C1 segment of cervical spinal cord (tissue), 14 donors: ENCODE results near the gene KLHDC4.

Experiments used
- DNase-seq, 14 donors: peaks; one replicate each; lab custom pipeline; 2025; lab: John Stamatoyannopoulos, UW

The KLHDC4 gene

DNA sequence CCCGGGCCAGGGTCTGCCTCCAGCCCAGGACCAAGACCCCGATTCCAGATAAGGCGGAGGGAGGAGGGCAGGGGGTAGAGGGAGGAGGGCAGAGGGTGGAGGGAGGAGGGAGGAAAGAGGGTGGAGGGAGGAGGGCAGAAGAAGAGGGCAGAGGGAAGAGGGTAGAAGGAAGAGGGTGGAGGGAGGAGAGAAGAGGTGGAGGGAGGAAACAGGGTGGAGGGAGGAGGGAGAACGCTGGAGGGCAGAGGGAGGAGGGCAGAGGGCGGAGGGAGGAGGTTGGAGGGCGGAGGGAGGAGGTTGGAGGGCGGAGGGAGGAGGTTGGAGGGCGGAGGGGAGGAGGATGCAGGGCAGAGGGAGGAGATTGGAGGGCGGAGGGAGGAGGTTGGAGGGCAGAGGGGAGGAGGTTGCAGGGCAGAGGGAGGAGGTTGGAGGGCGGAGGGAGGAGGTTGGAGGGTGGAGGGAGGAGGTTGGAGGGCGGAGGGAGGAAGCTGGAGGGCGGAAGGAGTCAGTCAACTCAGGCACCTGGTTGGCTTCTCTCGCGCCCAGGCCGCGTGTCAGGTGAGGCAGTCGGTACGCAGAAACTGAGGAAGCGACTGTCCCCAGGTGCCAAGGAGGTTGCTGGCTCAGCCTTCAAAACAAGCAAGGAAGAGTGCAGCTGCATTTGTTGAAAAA, 65.2 kb downstream of the KLHDC4 start:
- no peak for DNase-seq

- DNase-seq = no peak
Observed at GRCh38 chr16:87698676-87699199, 67.0 kb downstream of the KLHDC4 start.

DNA sequence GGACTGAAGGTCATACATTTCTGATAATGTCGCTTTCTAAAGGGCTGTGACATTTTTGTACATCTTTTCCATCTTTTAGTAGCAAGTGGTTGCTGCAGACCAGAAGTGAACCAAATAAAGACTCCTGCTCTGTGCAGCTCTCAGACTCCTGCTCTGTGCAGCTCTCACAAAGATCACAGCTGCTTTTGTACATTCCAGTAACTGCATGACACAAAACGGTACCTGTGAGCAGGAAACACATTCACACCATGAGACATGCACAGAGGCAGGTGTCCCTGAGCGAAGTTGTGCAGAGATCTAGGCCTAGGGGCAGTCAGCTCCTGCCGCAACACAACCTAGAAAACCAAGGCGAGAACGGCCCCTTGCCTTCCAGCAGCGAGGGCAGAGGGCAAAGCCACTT, 67.5 kb downstream of the KLHDC4 start:
- no peak for DNase-seq

DNA sequence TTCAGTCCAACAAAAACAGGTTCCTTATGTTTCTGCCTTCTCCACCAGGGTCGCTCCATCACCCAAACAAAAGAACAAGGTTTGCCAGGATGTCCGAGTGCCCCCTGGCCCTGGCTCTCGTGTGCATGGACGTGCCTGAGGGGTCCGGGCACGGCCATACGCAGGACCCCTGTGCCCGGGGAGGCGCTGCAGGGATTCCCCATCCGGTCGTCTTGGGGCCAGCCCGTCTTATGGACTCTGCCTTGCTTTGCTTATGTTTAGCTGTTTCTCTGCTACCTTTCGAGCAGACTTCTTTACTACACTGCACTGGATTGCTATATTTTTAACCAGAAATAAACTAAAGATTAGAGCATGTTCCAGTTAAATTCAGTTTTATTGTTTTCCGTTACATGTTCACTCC, 68.0 kb downstream of the KLHDC4 start:
- no peak for DNase-seq

DNA sequence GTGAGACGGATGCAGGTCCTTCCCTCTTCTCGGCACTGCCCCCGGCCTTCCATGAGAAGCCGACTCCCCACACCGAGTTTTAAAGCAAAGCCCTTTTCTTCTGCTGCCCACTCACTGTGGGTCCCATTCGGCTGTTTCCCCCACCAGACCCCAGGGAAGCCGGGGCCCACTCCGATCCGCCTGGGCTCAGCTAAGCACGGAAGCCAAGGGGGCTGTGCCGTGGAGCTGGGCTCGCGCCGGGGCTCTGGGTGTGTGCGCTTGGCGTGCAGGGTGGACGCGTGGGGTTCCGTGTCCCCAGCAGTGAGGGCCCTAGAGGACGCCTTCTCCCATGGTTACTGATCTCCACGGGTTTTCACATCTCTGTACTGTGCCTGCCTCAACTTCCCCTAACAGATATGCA, 68.5 kb downstream of the KLHDC4 start:
- no peak for DNase-seq

DNA sequence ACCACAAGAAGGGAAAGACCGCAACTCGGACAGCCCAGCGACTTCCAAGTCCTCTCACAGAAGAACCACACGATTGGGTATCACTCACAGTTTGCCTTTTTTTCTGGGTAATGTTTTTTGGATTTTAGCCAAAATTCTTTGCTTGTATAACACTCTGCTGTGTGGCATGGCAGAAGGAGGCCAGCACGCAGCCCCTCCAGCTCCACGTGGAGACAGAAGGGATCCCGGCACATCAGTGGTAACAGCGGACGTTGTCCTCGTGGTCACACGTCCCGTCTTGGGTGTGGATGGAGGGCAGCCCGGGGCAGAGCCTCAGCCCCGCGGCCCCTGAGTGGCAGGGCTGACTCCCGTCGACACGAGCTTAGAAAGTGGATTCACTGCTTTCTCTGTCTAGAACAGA, 69.1 kb downstream of the KLHDC4 start:
- no peak for DNase-seq

GRCh38 chr16:87695534-87695933, 70.3 kb downstream of the KLHDC4 start:
- no peak for DNase-seq

GRCh38 chr16:87694441-87695125, 71.2 kb downstream of the KLHDC4 start:
- DNase-seq = peak in 1 of 14 donors; percentile 34

DNA sequence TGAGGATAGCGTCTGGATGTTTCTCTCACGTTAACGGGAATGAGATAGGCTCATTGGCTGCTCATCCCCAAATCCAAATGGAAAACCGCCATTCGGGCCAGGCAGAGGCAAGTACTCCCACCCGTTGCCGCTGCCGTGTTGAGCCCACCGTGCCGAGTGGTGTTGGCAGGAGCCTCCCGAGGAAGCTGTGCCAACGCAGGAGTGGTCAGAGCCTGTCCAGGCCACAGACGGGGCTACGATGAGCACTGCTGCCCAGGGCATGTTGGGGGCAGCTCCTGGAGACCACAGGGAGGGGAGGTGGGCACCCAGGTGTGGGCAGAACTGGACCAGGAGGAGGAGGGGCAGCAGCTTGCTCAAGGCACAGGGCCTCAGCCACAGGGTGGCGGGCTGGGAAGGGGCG, 72.0 kb downstream of the KLHDC4 start:
- DNase-seq = no peak

DNA sequence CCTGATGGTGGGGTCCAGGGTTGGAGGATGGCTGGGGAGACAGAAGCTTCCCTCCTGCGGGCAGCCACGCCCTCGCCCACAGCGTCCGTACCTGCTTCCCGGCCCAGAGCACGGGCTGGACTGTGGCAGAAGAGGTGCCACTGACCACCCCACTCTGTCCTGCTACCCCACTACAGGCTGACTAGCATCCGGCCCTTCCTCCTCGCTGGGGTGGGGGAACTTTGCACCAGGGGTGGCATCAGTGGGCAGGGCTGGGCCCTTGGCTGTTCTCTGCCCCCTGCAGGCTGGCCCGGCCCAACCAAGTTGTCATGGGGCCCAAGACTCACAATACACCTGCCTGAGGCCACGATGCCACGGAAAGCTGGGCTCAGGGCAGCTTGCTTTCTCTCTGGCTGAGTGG, 73.0 kb downstream of the KLHDC4 start:
- DNase-seq = no peak

DNA sequence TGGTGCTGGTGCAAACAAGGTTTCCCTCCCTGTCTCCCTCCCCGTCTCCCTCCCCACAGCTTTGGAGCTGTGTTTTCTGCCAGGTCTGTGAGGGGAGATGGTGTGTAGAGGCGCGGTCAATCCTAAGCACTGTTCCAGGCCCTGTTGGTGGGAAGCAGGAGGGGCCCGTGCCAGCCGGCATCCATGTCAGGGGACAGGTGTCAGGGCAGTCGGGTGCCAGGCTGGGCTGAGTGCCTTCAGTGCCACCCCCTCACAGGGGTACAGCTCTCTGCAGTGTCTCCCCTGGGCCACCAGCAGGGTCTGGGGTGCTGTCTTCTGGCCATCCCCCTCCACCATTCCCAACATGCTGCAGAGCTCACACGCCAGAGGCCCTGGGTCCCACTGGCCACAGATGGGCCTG, 73.6 kb downstream of the KLHDC4 start:
- peak in 1 of 14 donors; percentile 54 for DNase-seq

- no peak for DNase-seq
Observed at GRCh38 chr16:87691686-87692079, 74.1 kb downstream of the KLHDC4 start.

GRCh38 chr16:87690911-87691685, 74.7 kb downstream of the KLHDC4 start:
- no peak for DNase-seq

DNA sequence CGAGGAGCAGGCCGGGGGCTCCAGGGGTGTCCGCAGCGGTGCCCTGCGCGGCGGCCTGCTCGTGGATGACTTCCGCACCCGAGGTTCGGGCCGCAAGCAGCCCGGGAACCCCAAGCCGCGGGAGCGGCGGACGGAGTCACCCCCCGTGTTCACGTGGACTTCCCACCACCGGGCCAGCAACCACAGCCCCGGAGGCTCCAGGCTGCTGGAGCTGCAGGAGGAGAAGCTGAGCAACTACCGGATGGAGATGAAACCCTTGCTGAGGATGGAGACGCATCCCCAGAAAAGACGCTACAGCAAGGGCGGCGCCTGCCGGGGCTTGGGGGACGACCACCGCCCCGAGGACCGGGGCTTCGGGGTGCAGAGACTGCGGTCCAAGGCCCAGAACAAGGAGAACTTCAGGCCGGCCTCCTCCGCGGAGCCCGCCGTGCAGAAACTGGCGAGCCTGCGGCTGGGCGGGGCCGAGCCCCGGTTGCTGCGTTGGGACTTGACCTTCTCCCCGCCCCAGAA, 75.8 kb downstream of the KLHDC4 start:
- no peak for DNase-seq

DNA sequence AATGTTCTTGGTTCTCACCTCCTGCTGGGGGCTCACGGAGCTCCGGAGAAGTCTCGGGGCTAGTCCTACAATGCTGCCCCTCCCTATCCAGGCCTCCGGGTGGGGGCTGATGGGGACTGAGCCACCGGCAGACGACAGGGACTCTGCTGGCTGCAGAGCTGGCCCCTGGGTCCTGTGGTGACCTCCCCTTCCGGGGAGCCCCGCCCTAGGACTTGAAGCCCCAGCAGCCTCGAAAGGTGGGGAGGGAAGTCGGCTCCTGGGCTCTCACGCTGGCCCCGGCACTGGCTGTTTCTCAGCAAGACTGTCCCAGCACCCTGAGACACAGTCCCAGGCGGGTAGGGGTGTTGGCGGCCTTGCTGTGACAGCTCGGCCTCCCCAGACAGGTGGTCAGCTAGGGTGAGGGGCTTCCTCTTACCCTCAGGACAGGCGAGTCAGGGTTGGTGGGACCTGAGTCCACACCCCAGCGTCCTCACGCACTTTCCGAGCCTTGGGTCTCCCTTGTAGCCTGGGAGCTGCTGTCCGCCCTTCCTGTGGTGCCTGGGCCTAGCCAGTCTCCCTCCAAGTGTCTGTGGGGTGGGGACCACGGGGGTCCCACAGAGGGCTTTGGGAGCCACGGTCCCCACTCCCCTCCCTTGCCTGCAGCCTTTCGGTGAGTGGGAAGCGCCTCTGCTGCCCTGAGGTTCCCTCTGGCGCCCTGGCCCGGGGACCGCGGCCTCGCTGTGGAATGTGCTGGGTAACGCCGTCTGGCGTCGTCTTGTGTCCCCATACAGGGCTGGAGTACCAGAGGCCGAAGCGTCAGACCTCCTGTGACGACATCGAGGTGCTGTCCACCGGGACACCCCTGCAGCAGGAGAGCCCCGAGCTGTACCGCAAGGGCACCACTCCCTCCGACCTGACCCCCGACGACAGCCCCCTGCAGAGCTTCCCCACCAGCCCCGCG, 76.6 kb downstream of the KLHDC4 start:
- no peak for DNase-seq

- no peak for DNase-seq
Observed at GRCh38 chr16:87687998-87688529, 77.7 kb downstream of the KLHDC4 start.

GRCh38 chr16:87687126-87687910, 78.5 kb downstream of the KLHDC4 start:
- DNase-seq = peak in 9 of 14 donors; percentile 18 to 70 (median 35)

DNA sequence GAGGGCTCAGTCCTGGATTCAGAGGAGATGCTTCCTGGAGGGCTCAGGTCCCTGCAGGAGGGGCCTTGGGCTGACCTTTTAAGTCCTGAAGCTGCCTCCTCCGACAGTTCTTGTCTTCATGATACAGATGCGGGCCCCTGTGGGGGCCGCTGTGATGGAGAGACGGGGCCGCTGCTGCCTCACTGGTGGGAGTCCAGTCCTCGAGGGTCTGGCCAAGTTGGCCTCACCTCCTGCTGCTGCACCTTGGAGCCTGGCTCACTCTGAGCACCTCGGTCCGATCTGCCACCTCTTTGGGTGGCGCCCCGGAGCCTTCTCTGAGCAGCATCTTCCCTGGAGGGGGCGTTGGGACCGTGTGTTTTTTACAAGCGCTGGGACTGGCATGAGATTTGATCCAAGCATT, 79.1 kb downstream of the KLHDC4 start:
- no peak for DNase-seq

DNA sequence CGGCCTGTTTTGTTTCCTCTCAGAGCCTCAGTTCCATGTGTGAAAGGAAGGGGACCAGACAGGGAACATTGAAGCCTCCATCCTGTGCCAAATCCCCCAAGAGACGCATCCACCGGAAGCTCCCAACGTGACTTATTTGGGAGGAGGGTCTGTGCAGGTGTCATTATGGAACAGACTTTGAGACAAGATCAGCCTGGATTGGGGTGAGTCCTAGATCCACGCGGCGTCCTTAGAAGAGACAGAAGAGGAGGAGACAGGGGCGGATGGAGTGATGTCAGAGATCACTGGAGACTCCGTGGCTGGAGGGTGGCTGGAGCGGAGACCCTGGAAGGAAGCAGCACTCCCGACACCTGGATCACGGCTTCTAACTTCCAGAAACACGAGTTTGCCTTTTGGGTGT, 80.0 kb downstream of the KLHDC4 start:
- DNase-seq = no peak

- DNase-seq = no peak
Observed at GRCh38 chr16:87685405-87685755, 80.4 kb downstream of the KLHDC4 start.
